Loucy (cell line): ENCODE measurements around the gene ARNT2.

Experiments
- H2AFZ ChIP-seq: fragments of 200-600 bp; sonication (generic); 2 replicates; pipeline ENCODE4 v1.6.0; 2016; ENCODE audit warnings: antibody characterized with exemption, mild to moderate bottlenecking, low read length, moderate library complexity
- H3F3A ChIP-seq: fragments of 200-600 bp; 2 replicates; pipeline ENCODE4 v1.6.0; 2016; ENCODE audit warnings: antibody characterized with exemption, low read depth, mild to moderate bottlenecking
- H3K27me3 ChIP-seq: fragments of 200-600 bp; sonication (generic); 2 replicates; pipeline ENCODE4 v1.6.1; 2014; ENCODE audit warnings: low read length, mild to moderate bottlenecking; ENCODE audit not compliant: insufficient read depth, poor library complexity, severe bottlenecking
- H3K36me3 ChIP-seq: fragments of 200-600 bp; sonication (generic); 2 replicates; pipeline ENCODE4 v1.6.1; 2016; ENCODE audit warnings: low read length; ENCODE audit not compliant: insufficient read depth
- H3K4me1 ChIP-seq: fragments of 200-600 bp; sonication (generic); 2 replicates; pipeline ENCODE4 v1.5.1; 2014; ENCODE audit warnings: low read length, mild to moderate bottlenecking; ENCODE audit not compliant: insufficient read depth, poor library complexity, severe bottlenecking
- H3K4me2 ChIP-seq: fragments of 200-600 bp; sonication (generic); 2 replicates; pipeline ENCODE4 v1.6.0; 2014; ENCODE audit warnings: antibody characterized with exemption, low read length, low read depth, mild to moderate bottlenecking; ENCODE audit not compliant: poor library complexity, severe bottlenecking
- H3K4me3 ChIP-seq: fragments of 200-600 bp; sonication (generic); 2 replicates; pipeline ENCODE4 v1.5.1; 2014; ENCODE audit warnings: low read length, mild to moderate bottlenecking, mixed read lengths; ENCODE audit not compliant: poor library complexity, severe bottlenecking
- H3K79me2 ChIP-seq: fragments of 200-600 bp; sonication (generic); 2 replicates; pipeline ENCODE4 v1.6.1; 2014; ENCODE audit warnings: low read length; ENCODE audit not compliant: insufficient read depth
- H3K9ac ChIP-seq: fragments of 200-600 bp; sonication (generic); 2 replicates; pipeline ENCODE4 v1.6.0; 2014; ENCODE audit warnings: mild to moderate bottlenecking, low read depth, low read length, moderate library complexity; ENCODE audit not compliant: poor library complexity, severe bottlenecking
- H3K9me2 ChIP-seq: fragments of 200-600 bp; sonication (generic); replicated peaks from 2 replicates; pipeline ENCODE4 v1.6.1; 2016; ENCODE audit warnings: low read depth, low read length, mixed read lengths
- H3K9me3 ChIP-seq: fragments of 200-600 bp; sonication (generic); 2 replicates; pipeline ENCODE4 v1.6.1; 2014; ENCODE audit warnings: mild to moderate bottlenecking, antibody characterized with exemption, low read length, low read depth; ENCODE audit not compliant: insufficient read depth
- H4K20me1 ChIP-seq: fragments of 200-600 bp; sonication (generic); 2 replicates; pipeline ENCODE4 v1.6.0; 2014; ENCODE audit warnings: antibody characterized with exemption, low read length, mild to moderate bottlenecking; ENCODE audit not compliant: insufficient read depth, poor library complexity, severe bottlenecking
- CTCF ChIP-seq: fragments of 200-600 bp; sonication (generic); conservative IDR thresholded peaks from 2 replicates; pipeline ENCODE4 v1.5.1; 2014; ENCODE audit warnings: mild to moderate bottlenecking, antibody characterized with exemption, low read length
- EZH2phosphoT487 ChIP-seq: fragments of 200-600 bp; IDR thresholded peaks from 2 replicates; pipeline ENCODE4 v1.6.1; 2018; ENCODE audit warnings: antibody characterized with exemption, mild to moderate bottlenecking, moderate library complexity, borderline replicate concordance

ARNT2 gene

GRCh38 chr15:80399508-80399907 is 4.7 kb upstream of the ARNT2 start:
- H3K9me2 ChIP-seq, result no peaks in the 10 kb centered on the region
- no peaks in the 10 kb centered on the region for H3K36me3 ChIP-seq
- H3K4me2 ChIP-seq, result no peak overlapping the region
- TF ChIP-seq EZH2phosphoT487 (no peak), CTCF (no peak)
- H2AFZ ChIP-seq, result no peak overlapping the region
- H3K9me3 ChIP-seq, result no peaks in the 10 kb centered on the region
- no peaks in the 10 kb centered on the region for H3K79me2 ChIP-seq
- H4K20me1 ChIP-seq, result no peaks in the 10 kb centered on the region
- no peaks in the 10 kb centered on the region for H3K4me1 ChIP-seq
- no peak overlapping the region for H3K4me3 ChIP-seq
- H3K27me3 ChIP-seq, result no peaks in the 10 kb centered on the region
- no peak overlapping the region for H3K9ac ChIP-seq
- no peaks in the 10 kb centered on the region for H3F3A ChIP-seq

- H3K4me1 ChIP-seq, result no peaks in the 10 kb centered on the region
- H3K36me3 ChIP-seq, result no peaks in the 10 kb centered on the region
- no peak overlapping the region for H3K4me3 ChIP-seq
- H3K9me2 ChIP-seq, result no peaks in the 10 kb centered on the region
- H4K20me1 ChIP-seq, result no peaks in the 10 kb centered on the region
- no peaks in the 10 kb centered on the region for H3F3A ChIP-seq
- no peaks in the 10 kb centered on the region for H3K79me2 ChIP-seq
- H3K4me2 ChIP-seq, result no peak overlapping the region
- H2AFZ ChIP-seq, result no peak overlapping the region
- H3K9ac ChIP-seq, result no peak overlapping the region
- H3K9me3 ChIP-seq, result no peaks in the 10 kb centered on the region
- H3K27me3 ChIP-seq, result no peaks in the 10 kb centered on the region
- TF ChIP-seq EZH2phosphoT487, result no peak
- TF ChIP-seq CTCF, result no peak
Observed at GRCh38 chr15:80401456-80401855, 2.7 kb upstream of the ARNT2 start.

GRCh38 chr15:80402339-80402738 is 1.8 kb upstream of the ARNT2 start:
- H3F3A ChIP-seq, result no peaks in the 10 kb centered on the region
- no peaks in the 10 kb centered on the region for H3K36me3 ChIP-seq
- no peaks in the 10 kb centered on the region for H3K9me3 ChIP-seq
- TF ChIP-seq CTCF, result no peak
- TF ChIP-seq EZH2phosphoT487, result no peak
- no peaks in the 10 kb centered on the region for H4K20me1 ChIP-seq
- H3K4me1 ChIP-seq, result no peaks in the 10 kb centered on the region
- H3K9ac ChIP-seq, result no peak overlapping the region
- H3K9me2 ChIP-seq, result no peaks in the 10 kb centered on the region
- H3K4me3 ChIP-seq, result no peak overlapping the region
- no peaks in the 10 kb centered on the region for H3K79me2 ChIP-seq
- no peak overlapping the region for H2AFZ ChIP-seq
- H3K4me2 ChIP-seq, result no peak overlapping the region
- no peaks in the 10 kb centered on the region for H3K27me3 ChIP-seq
